ENCODE data around the gene TNS1. TPM values are rescaled to one million over a fixed set of nuclear protein-coding genes. Genes with fewer than 3 reads are reported as not detected.

The TNS1 gene
- total and polyA plus RNA-seq, 10 of the 15 experiments (the other 5 are each of a cell fraction or from before 2014, with no cell fraction given) = 0.05 to 0.44 TPM; not detected in 8

DNA sequence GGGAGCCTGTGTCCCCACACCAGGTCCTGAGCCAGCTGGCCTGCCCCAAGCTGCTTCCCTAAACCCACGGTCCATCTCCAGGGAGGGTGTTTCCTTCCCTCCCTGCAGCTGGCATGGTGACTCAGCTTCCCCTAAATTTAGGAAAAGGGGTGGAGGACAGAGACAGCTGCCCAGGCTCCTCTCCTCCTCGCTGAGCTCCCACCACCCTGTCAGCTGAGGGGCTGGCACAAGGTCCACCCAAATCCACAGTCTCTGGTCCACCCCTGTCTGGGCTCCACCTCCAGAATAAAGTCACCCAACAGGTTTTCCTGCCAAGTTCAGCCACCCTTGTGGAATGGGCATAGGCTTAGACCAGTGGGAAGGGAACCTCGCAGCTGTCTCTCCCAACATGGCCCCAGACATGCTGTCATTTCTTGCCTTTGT lies 156.5 kb downstream of the TNS1 start:
- Histone ChIP-seq H3K4me2 (ENCODE audit: control insufficient read depth, insufficient read depth) (no peak overlapping the region), H2AFZ (ENCODE audit: control insufficient read depth, low read depth, low read length) (no peak overlapping the region), H3K9ac (ENCODE audit: control insufficient read depth, insufficient read depth, low read length) (no peak overlapping the region), H4K20me1 (ENCODE audit: control insufficient read depth, insufficient read depth) (no peaks in the 10 kb centered on the region; the same call in 1 of the 2 replicates), H3K27ac (ENCODE audit: control insufficient read depth, insufficient read depth) (no peak overlapping the region), H3K4me3 (no peak overlapping the region), H3K27me3 (replicated peaks in 1 of 2; ENCODE audit: control insufficient read depth in 2 of 2, insufficient read depth in 2 of 2, low read length in 1 of 2) (no peaks in the 10 kb centered on the region; a peak in 3 of 4 replicates), H3K36me3 (ENCODE audit: control insufficient read depth in 2 of 2, insufficient read depth in 2 of 2, low read length in 1 of 2) (no peaks in the 10 kb centered on the region), H3K9me3 (replicated peaks; ENCODE audit: control insufficient read depth, insufficient read depth, low read length) (peaks cover 2% of the 10 kb centered on the region; the same call in 1 of the 3 replicates), H3K79me2 (ENCODE audit: control insufficient read depth, insufficient read depth, low read length) (no peaks in the 10 kb centered on the region), H3K4me1 (ENCODE audit: control insufficient read depth, insufficient read depth, low read length) (no peaks in the 10 kb centered on the region)
- FAIRE-seq (no peak), ATAC-seq (no peak), DNase-seq (ENCODE audit: low read depth, low spot score) (no peak)
- TF ChIP-seq ZSCAN29 (IDR thresholded peaks at IDR 0.05) (no peak), SMARCA5 (IDR thresholded peaks at IDR 0.05) (no peak), POLR2A (IDR thresholded peaks at IDR 0.05; ENCODE audit: low read depth, low read length) (no peak), SRF (IDR thresholded peaks at IDR 0.05; ENCODE audit: low read depth in 2 of 2, low read length in 2 of 2) (no peak), EGR1 (IDR thresholded peaks at IDR 0.05; ENCODE audit: borderline replicate concordance in 1 of 2, low read depth in 2 of 2, low read length in 2 of 2) (no peak), KLF5 (IDR thresholded peaks at IDR 0.05; ENCODE audit: partially characterized antibody) (no peak), CREM (IDR thresholded peaks at IDR 0.05; ENCODE audit: low read depth) (no peak), LARP7 (IDR thresholded peaks at IDR 0.05) (no peak), SREBF2 (IDR thresholded peaks at IDR 0.05; ENCODE audit: low read length) (no peak), GABPA (IDR thresholded peaks at IDR 0.05; ENCODE audit: low read depth) (no peak), SPI1 (IDR thresholded peaks at IDR 0.05; ENCODE audit: borderline replicate concordance, insufficient read depth, low read depth, low read length) (no peak), ZNF592 (IDR thresholded peaks at IDR 0.05) (no peak), REST (IDR thresholded peaks at IDR 0.05; ENCODE audit: low read depth, low read length) (no peak)
- ChIA-PET SMC1A (ENCODE audit: uncharacterized antibody, unreplicated experiment) (no interaction called here), CTCF (interaction anchor here (0.7 kb wide), 2 partner anchors 148 to 1528 kb away, joined by 3 read pairs; no protein-coding TSS in a partner anchor), RAD21 (ENCODE audit: unreplicated experiment) (no interaction called here), POLR2A (interaction anchor here (0.6 kb wide), 1 partner anchor 379 kb away, joined by 3 read pairs; no protein-coding TSS in a partner anchor)
- in situ Hi-C loops (cut with MboI) (no loop called here), intact Hi-C loops (cut with micrococcal nuclease; ENCODE audit: unreplicated experiment) (no loop called here)
- WGBS (ENCODE audit: insufficient coverage, insufficient replicate concordance, low lambda C conversion rate, missing lambda C conversion rate) = 16% methylated on average over 3 of the region's 3 CpGs
- no TSS peak for BruUV-seq (replicated peaks)
